RWPE1 (cell line): Measurements from ENCODE around the gene SAP30.

Experiments
- CTCF ChIA-PET: fragments of 350-600 bp; sonication (Branson Sonifier 250); formaldehyde crosslinking; extraction: SDS; loops from one replicate; lab custom pipeline; 2021; lab: Yijun Ruan, JAX
- POLR2A ChIA-PET: fragments of 400-600 bp; formaldehyde crosslinking; extraction: SDS; loops from one replicate; lab custom pipeline; 2020; ENCODE audit warnings: antibody characterized with exemption; ENCODE audit not compliant: low non-redundant PET; lab: Yijun Ruan, JAX
- DNase-seq: peaks from one replicate; pipeline ENCODE4 v3.0.0; 2012; ENCODE audit warnings: low spot score
- H3K27ac ChIP-seq: fragments of 450-650 bp; 2 replicates; pipeline ENCODE4 v1.5.1; 2017
- CTCF ChIP-seq: fragments of 450-650 bp; conservative IDR thresholded peaks from 2 replicates; pipeline ENCODE4 v1.5.1; 2017; ENCODE audit warnings: low read depth, mild to moderate bottlenecking

Gene SAP30

GRCh38 chr4:173374588-173374987, 3.8 kb downstream of the SAP30 start:
- no peak overlapping the region for H3K27ac ChIP-seq
- TF ChIP-seq CTCF: no peak
- POLR2A ChIA-PET: no interaction called here
- DNase-seq: no peak
- CTCF ChIA-PET: no interaction called here

DNA sequence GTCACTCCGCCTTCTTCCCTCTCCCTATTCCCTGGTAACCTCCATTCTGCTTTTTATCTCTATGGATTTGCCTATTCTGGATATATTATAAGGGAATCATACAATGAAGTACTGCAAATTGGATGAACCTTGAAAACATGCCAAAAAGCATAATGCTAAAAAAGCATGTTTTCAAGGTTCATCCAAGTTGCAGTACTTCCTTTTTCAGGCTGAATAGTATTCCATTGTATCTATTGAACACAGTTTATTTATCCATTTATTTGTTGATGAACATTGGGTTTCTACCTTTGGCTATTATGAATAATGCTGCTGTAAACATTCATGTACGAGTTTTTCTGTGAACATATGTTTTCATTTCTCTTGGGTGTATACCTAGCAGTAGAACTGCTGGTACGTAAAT, 9.2 kb downstream of the SAP30 start:
- CTCF ChIA-PET: no interaction called here
- no peak for TF ChIP-seq CTCF
- POLR2A ChIA-PET: no interaction called here
- no peak for DNase-seq
- no peak overlapping the region for H3K27ac ChIP-seq

- POLR2A ChIA-PET: no interaction called here
- TF ChIP-seq CTCF: no peak
- no peak overlapping the region for H3K27ac ChIP-seq
- no peak for DNase-seq
- CTCF ChIA-PET: no interaction called here
Observed at GRCh38 chr4:173380987-173381386, 10.2 kb downstream of the SAP30 start.

- ChIA-PET POLR2A (no interaction called here), CTCF (no interaction called here)
- DNase-seq: no peak
- H3K27ac ChIP-seq: no peak overlapping the region
- no peak for TF ChIP-seq CTCF
Observed at GRCh38 chr4:173381610-173382009, 10.9 kb downstream of the SAP30 start.

- CTCF ChIA-PET: no interaction called here
- TF ChIP-seq CTCF: no peak
- no peak overlapping the region for H3K27ac ChIP-seq
- no peak for DNase-seq
- POLR2A ChIA-PET: no interaction called here
Observed at GRCh38 chr4:173382349-173382748, 11.6 kb downstream of the SAP30 start.

GRCh38 chr4:173386751-173387150, 16.0 kb downstream of the SAP30 start:
- ChIA-PET POLR2A (no interaction called here), CTCF (no interaction called here)
- no peak for DNase-seq
- no peak for TF ChIP-seq CTCF
- H3K27ac ChIP-seq: no peak overlapping the region

DNA sequence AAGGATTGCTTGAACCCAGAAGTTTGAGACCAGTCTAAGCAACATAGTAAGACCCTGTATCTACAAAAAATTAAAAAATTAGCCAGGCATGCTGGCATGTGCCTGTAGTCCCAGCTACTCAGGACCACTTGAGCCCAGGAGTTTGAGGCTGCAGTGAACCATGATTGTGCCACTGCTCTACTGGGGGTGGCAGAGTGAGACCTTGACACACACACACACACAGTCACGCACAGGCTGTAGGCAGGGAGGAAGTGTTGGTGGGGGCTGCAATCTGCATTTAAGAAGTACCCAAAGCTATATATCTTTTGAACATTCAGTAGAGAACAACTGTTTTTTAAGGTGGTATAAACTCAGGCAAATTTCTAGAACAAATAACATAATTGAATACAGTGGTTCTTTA, 20.9 kb downstream of the SAP30 start:
- ChIA-PET CTCF (no interaction called here), POLR2A (no interaction called here)
- no peak for TF ChIP-seq CTCF
- no peak overlapping the region for H3K27ac ChIP-seq
- no peak for DNase-seq
